ENCODE data around the gene U2AF2. TPM values are rescaled to one million over a fixed set of nuclear protein-coding genes. Genes with fewer than 3 reads are reported as not detected.

Gene U2AF2
- total RNA-seq, 4 donors from 2014 or later, result 115 to 242 (median 141) TPM

DNA sequence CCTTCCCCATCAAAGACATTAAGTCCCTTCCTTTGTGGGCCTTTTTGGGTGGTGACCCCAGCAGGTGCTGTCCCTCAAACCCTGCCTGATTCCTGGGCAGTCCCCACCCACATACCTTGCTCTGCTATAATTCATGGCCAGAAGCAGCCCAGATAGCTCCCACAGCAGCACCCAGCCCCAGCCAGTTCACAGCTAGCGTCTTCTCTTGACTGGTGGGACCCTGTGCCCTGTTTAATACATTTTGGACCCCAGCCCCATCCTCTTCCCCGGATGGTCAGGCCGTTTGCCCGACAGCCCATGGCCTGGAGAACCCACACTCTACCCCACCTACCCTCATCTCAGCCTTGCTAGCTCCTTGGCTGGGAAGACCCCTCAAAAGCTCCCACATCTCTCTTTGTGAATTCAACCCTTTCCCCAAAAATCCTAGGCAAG is 4.7 kb upstream of the U2AF2 start:
- H3K9me3 ChIP-seq, result no peaks in the 10 kb centered on the region
- no peak overlapping the region for H3K4me3 ChIP-seq
- peaks cover 0 to 51% (median 16%) of the 10 kb centered on the region in 4 donors for H3K4me1 ChIP-seq
- peaks cover 0 to 34% (median 0%) of the 10 kb centered on the region in 3 donors for H3K36me3 ChIP-seq
- WGBS, 2 donors, result 88 to 94% methylated on average over 4 of the region's 4 CpGs
- H3K27me3 ChIP-seq, result no peaks in the 10 kb centered on the region
- no peak for DNase-seq (ENCODE audit: low spot score in 2 of 2)
- TF ChIP-seq EP300 (IDR thresholded peaks at IDR 0.05), result no peak
- no peak for TF ChIP-seq POLR2A (IDR thresholded peaks at IDR 0.05)
- no peak for TF ChIP-seq CTCF (IDR thresholded peaks at IDR 0.05)
- no peak overlapping the region for H3K27ac ChIP-seq

DNA sequence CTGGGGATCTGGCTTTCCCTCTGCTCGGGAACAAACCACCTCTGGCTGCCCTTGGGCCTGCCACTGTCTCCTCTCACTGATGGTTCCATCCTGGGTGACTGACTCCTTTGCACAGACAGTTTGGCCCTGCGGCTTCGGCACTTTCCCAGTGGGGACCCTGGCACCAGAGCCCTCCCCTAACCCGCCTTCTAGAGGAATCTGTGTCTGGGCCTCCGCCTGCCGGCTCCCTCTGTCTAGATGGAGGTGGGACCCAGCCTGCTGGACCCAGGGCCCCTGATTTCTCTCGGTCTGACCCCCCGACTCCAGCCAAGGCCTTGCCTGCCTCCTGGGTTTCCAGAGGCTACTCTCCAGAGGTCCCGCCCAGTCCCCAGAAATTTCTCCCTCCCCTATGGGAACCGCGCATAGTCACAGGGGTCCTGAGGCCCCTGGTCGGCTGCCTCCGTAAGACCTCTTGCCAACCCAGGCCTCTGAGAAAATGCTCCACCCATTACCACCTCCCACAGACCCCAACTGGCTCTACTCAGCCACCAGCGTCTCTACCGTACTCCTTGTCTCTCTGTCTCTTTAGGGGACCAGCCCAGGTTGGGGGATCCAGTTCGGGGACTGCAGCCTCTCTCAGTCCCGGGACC is 4.1 kb upstream of the U2AF2 start:
- 89 to 91% methylated on average over 11 to 17 of the region's 17 CpGs for WGBS, 2 donors

DNA sequence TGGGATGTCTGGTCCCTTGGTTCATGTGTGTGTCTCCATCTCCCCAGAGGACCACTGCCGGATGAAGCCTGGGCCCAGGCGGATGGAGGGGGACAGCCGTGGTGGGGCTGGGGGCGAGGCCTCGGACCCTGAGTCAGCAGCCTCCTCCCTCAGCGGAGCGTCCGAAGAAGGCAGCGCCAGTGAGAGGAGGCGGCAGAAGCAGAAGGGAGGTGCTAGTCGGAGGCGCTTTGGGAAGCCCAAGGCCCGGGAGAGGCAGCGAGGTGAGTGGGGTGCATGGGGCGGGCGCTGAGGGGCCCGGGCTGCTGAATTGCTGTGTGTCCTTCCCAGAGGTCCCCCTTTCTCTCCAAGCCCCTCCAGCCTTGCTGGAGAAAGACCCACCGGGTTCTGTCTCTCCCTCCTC is 3.6 kb upstream of the U2AF2 start:
- DNase-seq (ENCODE audit: low spot score in 2 of 2), result no peak
- Histone ChIP-seq H3K9me3 (no peaks in the 10 kb centered on the region), H3K27ac (no peak overlapping the region), H3K4me3 (no peak overlapping the region), H3K36me3 (peaks cover 0 to 25% (median 0%) of the 10 kb centered on the region in 3 donors), H3K27me3 (no peaks in the 10 kb centered on the region), H3K4me1 (peaks cover 0 to 52% (median 22%) of the 10 kb centered on the region in 4 donors)
- TF ChIP-seq CTCF (IDR thresholded peaks at IDR 0.05) (no peak), POLR2A (IDR thresholded peaks at IDR 0.05) (no peak), EP300 (IDR thresholded peaks at IDR 0.05) (no peak)
- WGBS, 2 donors, result 84 to 87% methylated on average over 18 of the region's 18 CpGs

More for the DNA sequence above, 4.1 kb upstream of the U2AF2 start:
- no peak overlapping the region for H3K27ac ChIP-seq
- H3K4me1 ChIP-seq, result peaks cover 0 to 47% (median 17%) of the 10 kb centered on the region in 4 donors
- no peak for DNase-seq (ENCODE audit: low spot score in 2 of 2)
- H3K9me3 ChIP-seq, result no peaks in the 10 kb centered on the region
- TF ChIP-seq CTCF (IDR thresholded peaks at IDR 0.05) (no peak), EP300 (IDR thresholded peaks at IDR 0.05) (no peak), POLR2A (IDR thresholded peaks at IDR 0.05) (no peak)
- H3K27me3 ChIP-seq, result no peaks in the 10 kb centered on the region
- no peak overlapping the region for H3K4me3 ChIP-seq
- H3K36me3 ChIP-seq, result peaks cover 0 to 29% (median 0%) of the 10 kb centered on the region in 3 donors

DNA sequence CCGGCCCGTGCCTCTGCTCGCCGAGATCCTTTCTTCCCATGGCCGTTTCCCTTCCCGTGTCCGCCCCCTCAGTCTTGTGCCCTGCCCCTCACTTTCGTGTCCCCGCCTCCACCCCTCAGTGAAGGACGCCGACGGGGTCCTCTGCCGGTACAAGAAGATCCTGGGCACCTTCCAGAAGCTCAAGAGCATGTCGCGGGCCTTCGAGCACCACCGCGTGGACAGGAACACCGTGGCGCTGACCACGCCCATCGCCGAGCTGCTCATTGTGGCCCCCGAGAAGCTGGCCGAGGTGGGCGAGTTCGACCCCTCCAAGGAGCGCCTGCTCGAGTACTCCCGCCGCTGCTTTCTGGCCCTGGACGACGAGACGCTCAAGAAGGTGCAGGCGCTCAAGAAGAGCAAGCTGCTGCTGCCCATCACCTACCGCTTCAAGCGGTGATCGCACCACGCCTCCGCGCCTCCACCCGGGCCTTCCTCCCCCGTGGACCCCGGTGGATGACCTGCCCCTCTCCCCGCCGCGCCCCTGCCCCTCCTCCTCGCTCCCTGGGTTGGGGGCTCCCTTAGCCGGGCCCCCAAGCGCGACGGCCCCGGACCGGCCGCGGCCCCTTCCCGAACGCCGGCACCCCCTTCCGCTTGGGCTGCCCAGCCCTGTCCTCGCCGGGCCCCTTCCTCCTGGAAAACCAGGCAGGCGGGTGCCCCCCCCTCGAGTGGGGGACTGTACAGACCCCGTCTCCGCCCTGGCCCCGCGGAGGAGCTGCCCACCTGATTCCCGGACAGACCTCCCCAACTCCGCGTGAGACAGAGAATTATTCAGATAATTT is 2.3 kb upstream of the U2AF2 start:
- DNase-seq (ENCODE audit: low spot score in 2 of 2), result no peak
- H3K4me3 ChIP-seq, result no peak overlapping the region
- no peaks in the 10 kb centered on the region for H3K27me3 ChIP-seq
- WGBS, 2 donors, result 71 to 73% methylated on average over 54 to 71 of the region's 71 CpGs
- peaks cover 0 to 54% (median 27%) of the 10 kb centered on the region in 4 donors for H3K4me1 ChIP-seq
- no peaks in the 10 kb centered on the region for H3K9me3 ChIP-seq
- H3K27ac ChIP-seq, result peak overlapping the region; percentile 94 to 99 (median 99)
- H3K36me3 ChIP-seq, result peaks cover 0 to 25% (median 0%) of the 10 kb centered on the region in 3 donors
- TF ChIP-seq POLR2A (IDR thresholded peaks at IDR 0.05), result no peak
- TF ChIP-seq CTCF (IDR thresholded peaks at IDR 0.05), result no peak
- no peak for TF ChIP-seq EP300 (IDR thresholded peaks at IDR 0.05)
